Transverse colon (tissue), 4 donors: ENCODE results near the gene MTRF1. TPM values are rescaled to one million over a fixed set of nuclear protein-coding genes. Genes with fewer than 3 reads are reported as not detected.

ENCODE experiments used
- DNase-seq: peaks from one replicate; pipeline ENCODE4 v3.0.0-alpha.2; 2019
- H3K27ac ChIP-seq, 4 donors: fragments of 200-600 bp; sonication (generic); 2 replicates each; pipeline ENCODE4 v1.5.1; 2016 to 2018; ENCODE audit warnings: inconsistent platforms in 4 of 4
- H3K27me3 ChIP-seq: fragments of 200-600 bp; sonication (generic); 2 replicates; pipeline ENCODE4 v1.5.1; 2017; ENCODE audit warnings: inconsistent platforms
- H3K36me3 ChIP-seq, 4 donors: fragments of 200-600 bp; sonication (generic); 2 replicates each; pipeline ENCODE4 v1.5.1; 2017 to 2019; ENCODE audit warnings: inconsistent platforms in 4 of 4
- H3K4me1 ChIP-seq, 4 donors: fragments of 200-600 bp; sonication (generic); 2 replicates each; pipeline ENCODE4 v1.5.1; 2017 to 2020; ENCODE audit warnings: inconsistent platforms in 4 of 4
- H3K4me3 ChIP-seq, 4 donors: fragments of 200-600 bp; sonication (generic); 1 replicate in 1 of 4; 2 replicates in 3 of 4; pipeline versions ENCODE4 v1.5.1 to v1.6.1; 2017 to 2019; ENCODE audit warnings: inconsistent platforms in 4 of 4
- H3K9me3 ChIP-seq, 2 donors: fragments of 200-600 bp; sonication (generic); 2 replicates each; pipeline ENCODE4 v1.5.1; 2017 to 2019; ENCODE audit warnings: inconsistent platforms in 2 of 2
- CTCF ChIP-seq, 5 experiments: fragments of 200-600 bp in 3 of 5; fragments of 450-650 bp in 2 of 5; sonication (generic) in 3 of 5; IDR thresholded peaks; 1 replicate in 2 of 5; 2 replicates in 3 of 5; pipeline ENCODE4 v1.5.1; 2016 to 2017; ENCODE audit warnings: antibody characterized with exemption in 5 of 5, inconsistent platforms in 3 of 5, mild to moderate bottlenecking in 2 of 5, moderate library complexity in 1 of 5
- EP300 ChIP-seq: sonication (generic); formaldehyde crosslinking; IDR thresholded peaks from one replicate; pipeline ENCODE4 v1.6.1; 2017; ENCODE audit warnings: antibody characterized with exemption, low read depth
- POLR2A ChIP-seq: fragments of 450-650 bp; IDR thresholded peaks from one replicate; pipeline ENCODE4 v1.6.1; 2016; ENCODE audit warnings: antibody characterized with exemption, mild to moderate bottlenecking, moderate library complexity
- POLR2AphosphoS5 ChIP-seq, 3 donors: sonication (generic); formaldehyde crosslinking; IDR thresholded peaks; one replicate each; pipeline ENCODE4 v1.6.1; 2016; ENCODE audit warnings: antibody characterized with exemption in 3 of 3
- WGBS, 2 donors: methylation state at CpG; one replicate each; pipeline ENCODE4 v1.1.5; 2018; ENCODE audit warnings: low coverage in 1 of 2; 5-methylcytosine and 5-hydroxymethylcytosine counted together
- in situ Hi-C, 4 donors: fragments of 200-750 bp; cut with MboI; loops; one replicate each; pipeline versions ENCODE4 v1.15.0 to v1.15.1; 2017; ENCODE audit warnings: low sequenced_read_pairs in 3 of 4, low pct_ligation_motif_present in 1 of 4, low pct_unique_long_range_greater_than_20kb in 1 of 4
- intact Hi-C: fragments of 100-400 bp; cut with DNase I; formaldehyde crosslinking; loops from one replicate; pipeline ENCODE4 v1.15.1; 2023; ENCODE audit warnings: low total_unique reads
- total RNA-seq, 4 donors: library from RNA; depleted of rRNA; stranded (reverse); fragments of >200 nt; gene quantifications; one replicate each; pipeline ENCODE4 v1.1.0, GENCODE V29; 2016

The MTRF1 gene
- total RNA-seq, 4 donors from 2014 or later = 7.2 to 19.7 (median 12.7) TPM

GRCh38 chr13:41203810-41204209 is 59.6 kb downstream of the MTRF1 start:
- Histone ChIP-seq H3K9me3 (no peaks in the 10 kb centered on the region), H3K4me1 (no peaks in the 10 kb centered on the region), H3K36me3 (no peaks in the 10 kb centered on the region), H3K27me3 (no peaks in the 10 kb centered on the region), H3K4me3 (no peak overlapping the region), H3K27ac (no peak overlapping the region)
- intact Hi-C loops = no loop called here
- DNase-seq = no peak
- in situ Hi-C loops = no loop called here
- TF ChIP-seq POLR2A (no peak), EP300 (no peak), CTCF (IDR thresholded peaks at IDR 0.05) (no peak), POLR2AphosphoS5 (IDR thresholded peaks at IDR 0.05) (no peak)
- 96 to 100% methylated on average over 1 to 6 of the region's 6 CpGs for WGBS, 2 donors

- no peak overlapping the region for H3K4me3 ChIP-seq
- intact Hi-C loops (no loop called here), in situ Hi-C loops (no loop called here)
- no peak overlapping the region for H3K27ac ChIP-seq
- no peaks in the 10 kb centered on the region for H3K4me1 ChIP-seq
- H3K9me3 ChIP-seq = no peaks in the 10 kb centered on the region
- no peak for TF ChIP-seq POLR2A
- no peak for TF ChIP-seq POLR2AphosphoS5 (IDR thresholded peaks at IDR 0.05)
- no peak for TF ChIP-seq CTCF (IDR thresholded peaks at IDR 0.05)
- no peak for TF ChIP-seq EP300
- H3K36me3 ChIP-seq = no peaks in the 10 kb centered on the region
- H3K27me3 ChIP-seq = no peaks in the 10 kb centered on the region
- WGBS, 2 donors = 89 to 90% methylated on average over 4 of the region's 4 CpGs
- no peak for DNase-seq
These were observed 63.2 kb downstream of the MTRF1 start for GRCh38 chr13:41200126-41200525.

- no peak for DNase-seq
- TF ChIP-seq EP300 (no peak), POLR2AphosphoS5 (IDR thresholded peaks at IDR 0.05) (no peak), POLR2A (no peak), CTCF (IDR thresholded peaks at IDR 0.05) (no peak)
- no peak overlapping the region for H3K4me3 ChIP-seq
- no peaks in the 10 kb centered on the region for H3K27me3 ChIP-seq
- H3K36me3 ChIP-seq = no peaks in the 10 kb centered on the region
- H3K27ac ChIP-seq = no peak overlapping the region
- no peaks in the 10 kb centered on the region for H3K9me3 ChIP-seq
- 73 to 77% methylated on average over 2 of the region's 2 CpGs for WGBS, 2 donors
- no peaks in the 10 kb centered on the region for H3K4me1 ChIP-seq
- in situ Hi-C loops = loop anchor here in 2 of 4 donors (10.0 kb wide), 1 partner anchor 65 kb away; the partner anchor contains the start of gene KBTBD6 (in 2 of the 2)
- intact Hi-C loops = no loop called here
These were observed 63.9 kb downstream of the MTRF1 start for GRCh38 chr13:41199526-41199925.

GRCh38 chr13:41199079-41199478 is 64.3 kb downstream of the MTRF1 start:
- intact Hi-C loops (no loop called here), in situ Hi-C loops (loop anchor here in 2 of 4 donors (10.0 kb wide), 1 partner anchor 64 kb away; the partner anchor contains the start of gene KBTBD6 (in 2 of the 2))
- no peaks in the 10 kb centered on the region for H3K27me3 ChIP-seq
- TF ChIP-seq EP300 (no peak), POLR2AphosphoS5 (IDR thresholded peaks at IDR 0.05) (no peak), POLR2A (no peak)
- WGBS, 2 donors = 71 to 82% methylated on average over 5 of the region's 5 CpGs
- H3K4me1 ChIP-seq = no peaks in the 10 kb centered on the region
- no peak overlapping the region for H3K4me3 ChIP-seq
- DNase-seq = no peak
- H3K36me3 ChIP-seq = no peaks in the 10 kb centered on the region
- no peaks in the 10 kb centered on the region for H3K9me3 ChIP-seq
- no peak overlapping the region for H3K27ac ChIP-seq

- in situ Hi-C loops (loop anchor here in 2 of 4 donors (10.0 kb wide), 1 partner anchor 62 kb away; the partner anchor contains the start of gene KBTBD6 (in 2 of the 2)), intact Hi-C loops (no loop called here)
- Histone ChIP-seq H3K36me3 (no peaks in the 10 kb centered on the region), H3K9me3 (no peaks in the 10 kb centered on the region), H3K4me3 (no peak overlapping the region), H3K27ac (no peak overlapping the region), H3K4me1 (peaks cover 7 to 22% (median 8%) of the 10 kb centered on the region in 4 donors), H3K27me3 (no peaks in the 10 kb centered on the region)
- DNase-seq = no peak
- WGBS, 2 donors = 57 to 70% methylated on average over 2 of the region's 2 CpGs
- no peak for TF ChIP-seq POLR2A
These were observed 66.8 kb downstream of the MTRF1 start for GRCh38 chr13:41196620-41197019.
